ENCODE data around the gene AKT1. TPM values are rescaled to one million over a fixed set of nuclear protein-coding genes. Genes with fewer than 3 reads are reported as not detected.

Gene AKT1
- total and polyA plus RNA-seq, 2 of the 13 experiments (the other 11 are each of a cell fraction or from before 2014, with no cell fraction given): 96.2 to 116 TPM

DNA sequence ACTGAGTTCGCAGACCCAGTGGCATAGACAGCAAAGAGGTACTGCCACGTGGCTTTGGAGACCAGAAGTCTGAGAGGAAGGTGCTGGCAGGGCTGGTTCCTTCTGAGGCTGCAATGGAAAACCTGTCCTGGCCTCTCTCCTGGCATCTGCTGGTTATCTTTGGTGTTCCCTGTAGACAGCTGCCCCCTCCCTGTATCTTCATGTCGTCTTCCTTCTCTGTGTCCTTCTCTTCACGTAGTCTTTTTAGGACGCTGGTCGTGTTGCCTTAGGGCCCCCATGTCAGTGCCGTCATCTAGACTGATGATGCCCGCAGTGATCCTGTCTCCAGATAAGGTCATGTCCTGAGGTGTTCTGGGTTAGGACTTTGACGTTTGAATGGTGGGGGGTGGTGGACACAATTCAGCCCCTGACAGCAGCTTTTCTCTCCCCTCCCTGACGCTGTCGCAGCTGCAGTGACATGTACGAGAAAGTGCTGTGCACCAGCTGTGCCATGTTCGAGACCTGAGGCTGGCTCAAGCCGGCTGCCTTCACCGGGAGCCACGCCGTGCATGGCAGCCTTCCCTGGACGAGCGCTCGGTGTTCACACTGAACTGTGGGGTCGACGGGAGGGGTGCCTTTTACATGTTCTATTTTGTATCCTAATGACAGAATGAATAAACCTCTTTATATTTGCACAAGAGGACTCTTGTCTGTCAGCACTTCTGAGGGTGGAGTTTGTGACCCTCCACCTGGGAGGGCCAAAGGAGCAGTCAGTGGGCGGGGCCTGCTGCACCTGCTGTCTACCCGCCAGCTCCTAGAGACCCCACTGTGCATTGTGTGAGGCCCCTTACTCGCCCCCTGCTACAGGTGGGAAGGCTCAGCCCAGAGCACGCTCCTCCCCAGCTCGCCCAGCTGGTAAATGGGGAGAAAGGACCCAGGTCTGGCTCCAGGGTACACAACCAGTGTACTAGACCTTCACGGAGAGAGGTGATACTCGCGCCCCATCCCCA lies 36.3 kb downstream of the AKT1 start (continued):
- TF ChIP-seq, protein P1, sequence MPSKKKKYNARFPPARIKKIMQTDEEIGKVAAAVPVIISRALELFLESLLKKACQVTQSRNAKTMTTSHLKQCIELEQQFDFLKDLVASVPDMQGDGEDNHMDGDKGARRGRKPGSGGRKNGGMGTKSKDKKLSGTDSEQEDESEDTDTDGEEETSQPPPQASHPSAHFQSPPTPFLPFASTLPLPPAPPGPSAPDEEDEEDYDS (CRISPR knock-in tag; IDR thresholded peaks at IDR 0.05): no peak
- TF ChIP-seq ZNF670 (CRISPR knock-in tag; IDR thresholded peaks at IDR 0.05; ENCODE audit: borderline replicate concordance) (no peak), ZNF558 (CRISPR knock-in tag; IDR thresholded peaks at IDR 0.05; ENCODE audit: borderline replicate concordance) (no peak), AGO2 (optimal IDR thresholded peaks at IDR 0.05; ENCODE audit: low read depth, low read length) (peak; percentile 89), ZBTB38 (CRISPR knock-in tag; IDR thresholded peaks at IDR 0.05) (peak; percentile 44; the same call in 1 of the 2 replicates), SNAPC2 (CRISPR knock-in tag; IDR thresholded peaks at IDR 0.05) (no peak), RBFOX2 (IDR thresholded peaks at IDR 0.05; ENCODE audit: low read depth, low read length) (peak; percentile 54; the same call in 1 of the 2 replicates), ZFP36L1 (CRISPR knock-in tag; IDR thresholded peaks at IDR 0.05) (no peak), ZNF841 (CRISPR knock-in tag; IDR thresholded peaks at IDR 0.05; ENCODE audit: borderline replicate concordance) (no peak), SMAD1 (CRISPR knock-in tag; IDR thresholded peaks at IDR 0.05; ENCODE audit: borderline replicate concordance, low read depth) (no peak)
- TF ChIP-seq, protein P2, sequence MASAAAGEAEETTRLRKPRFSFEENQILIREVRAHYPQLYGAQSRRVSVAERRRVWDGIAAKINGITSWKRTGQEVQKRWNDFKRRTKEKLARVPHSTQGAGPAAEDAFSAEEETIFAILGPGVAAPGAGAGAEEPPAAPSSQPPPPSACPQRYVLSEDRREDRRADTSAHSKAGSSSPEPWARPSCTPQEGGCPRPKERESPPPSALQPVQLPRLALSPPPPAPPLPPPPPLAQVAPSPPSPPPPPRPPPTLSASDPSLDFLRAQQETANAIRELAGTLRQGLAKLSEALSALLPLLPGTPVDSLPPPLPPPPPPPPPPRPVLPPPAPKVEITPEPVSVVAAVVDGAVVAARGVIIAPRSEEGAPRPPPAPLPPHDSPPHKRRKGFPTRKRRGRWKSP (CRISPR knock-in tag; IDR thresholded peaks at IDR 0.05): no peak
- TF ChIP-seq, protein P3, sequence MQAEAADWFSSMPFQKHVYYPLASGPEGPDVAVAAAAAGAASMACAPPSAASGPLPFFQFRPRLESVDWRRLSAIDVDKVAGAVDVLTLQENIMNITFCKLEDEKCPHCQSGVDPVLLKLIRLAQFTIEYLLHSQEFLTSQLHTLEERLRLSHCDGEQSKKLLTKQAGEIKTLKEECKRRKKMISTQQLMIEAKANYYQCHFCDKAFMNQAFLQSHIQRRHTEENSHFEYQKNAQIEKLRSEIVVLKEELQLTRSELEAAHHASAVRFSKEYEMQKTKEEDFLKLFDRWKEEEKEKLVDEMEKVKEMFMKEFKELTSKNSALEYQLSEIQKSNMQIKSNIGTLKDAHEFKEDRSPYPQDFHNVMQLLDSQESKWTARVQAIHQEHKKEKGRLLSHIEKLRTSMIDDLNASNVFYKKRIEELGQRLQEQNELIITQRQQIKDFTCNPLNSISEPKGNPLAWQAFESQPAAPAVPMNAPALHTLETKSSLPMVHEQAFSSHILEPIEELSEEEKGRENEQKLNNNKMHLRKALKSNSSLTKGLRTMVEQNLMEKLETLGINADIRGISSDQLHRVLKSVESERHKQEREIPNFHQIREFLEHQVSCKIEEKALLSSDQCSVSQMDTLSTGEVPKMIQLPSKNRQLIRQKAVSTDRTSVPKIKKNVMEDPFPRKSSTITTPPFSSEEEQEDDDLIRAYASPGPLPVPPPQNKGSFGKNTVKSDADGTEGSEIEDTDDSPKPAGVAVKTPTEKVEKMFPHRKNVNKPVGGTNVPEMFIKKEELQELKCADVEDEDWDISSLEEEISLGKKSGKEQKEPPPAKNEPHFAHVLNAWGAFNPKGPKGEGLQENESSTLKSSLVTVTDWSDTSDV (CRISPR knock-in tag; IDR thresholded peaks at IDR 0.05): no peak
